Panc1 (cell line): Measurements from ENCODE around the gene TFDP1. TPM values are rescaled to one million over a fixed set of nuclear protein-coding genes. Genes with fewer than 3 reads are reported as not detected.

ENCODE experiments used
- ATAC-seq: fragments of 200-7000 bp; cut with Tn5 transposase; 2 replicates; pipeline ENCODE4 v1.9.1; 2020; ENCODE audit warnings: mild to moderate bottlenecking, moderate library complexity
- Bru-seq: library from RNA; stranded (reverse); fragments of 400-500 nt; gene quantifications from one replicate; lab custom pipeline; 2021; lab: Mats Ljungman, UMichigan
- BruChase-seq, 2 experiments: library from RNA; stranded (reverse); fragments of 400-500 nt; gene quantifications; one replicate each; lab custom pipeline; 2021; lab: Mats Ljungman, UMichigan
- BruUV-seq: library from RNA; stranded (reverse); fragments of 400-500 nt; replicated peaks from 2 replicates; lab custom pipeline; 2021; lab: Mats Ljungman, UMichigan
- CTCF ChIA-PET: fragments of 300-600 bp; sonication (Branson Sonifier 250); formaldehyde crosslinking; loops from one replicate; lab custom pipeline; 2022; ENCODE audit warnings: antibody characterized with exemption; lab: Charles Lee
- POLR2A ChIA-PET: fragments of 300-600 bp; sonication (Branson Sonifier 250); formaldehyde crosslinking; loops from one replicate; lab custom pipeline; 2022; ENCODE audit warnings: antibody characterized with exemption; lab: Charles Lee
- DNase-seq: peaks from one replicate; pipeline ENCODE4 v3.0.0-alpha.2; 2010; ENCODE audit warnings: low read depth, low spot score
- H3K27ac ChIP-seq: 2 replicates; pipeline ENCODE4 v1.5.1; 2011; ENCODE audit warnings: mild to moderate bottlenecking, low read length, inconsistent platforms
- H3K27me3 ChIP-seq: fragments of 200-500 bp; sonication (Bioruptor generic); 2 replicates; pipeline ENCODE4 v1.6.0; 2014; ENCODE audit warnings: low read length, inconsistent platforms; ENCODE audit not compliant: control insufficient read depth, insufficient read depth
- H3K36me3 ChIP-seq: fragments of 200-500 bp; sonication (Bioruptor generic); 2 replicates; pipeline ENCODE4 v1.5.1; 2014; ENCODE audit warnings: inconsistent platforms, mild to moderate bottlenecking, low read length, moderate library complexity; ENCODE audit not compliant: control insufficient read depth, insufficient read depth
- H3K4me1 ChIP-seq: 2 replicates; pipeline ENCODE4 v1.5.1; 2011; ENCODE audit warnings: inconsistent platforms, mild to moderate bottlenecking, low read length, moderate library complexity; ENCODE audit not compliant: control insufficient read depth, insufficient read depth
- H3K4me3 ChIP-seq, 2 experiments: 2 replicates each; pipeline ENCODE4 v1.5.1; 2011 to 2012; ENCODE audit warnings: low read depth in 2 of 2, low read length in 2 of 2, mild to moderate bottlenecking in 2 of 2, inconsistent platforms in 1 of 2, moderate library complexity in 1 of 2
- H3K9me3 ChIP-seq: fragments of 200-500 bp; sonication (Bioruptor generic); 2 replicates; pipeline ENCODE4 v1.5.1; 2014; ENCODE audit warnings: low read depth, mild to moderate bottlenecking, inconsistent platforms, low read length, moderate library complexity; ENCODE audit not compliant: control insufficient read depth, insufficient read depth
- CTCF ChIP-seq: fragments of 450-650 bp; IDR thresholded peaks from 2 replicates; pipeline ENCODE4 v1.5.1; 2017; ENCODE audit warnings: mild to moderate bottlenecking
- POLR2AphosphoS5 ChIP-seq: IDR thresholded peaks from 2 replicates; pipeline ENCODE4 v1.6.1; 2012; ENCODE audit warnings: mild to moderate bottlenecking, low read depth, low read length, moderate library complexity
- REST ChIP-seq, 2 experiments: IDR thresholded peaks; 2 replicates each; pipeline ENCODE4 v1.6.1; 2011 to 2012; ENCODE audit warnings: low read depth in 2 of 2, control low read depth in 1 of 2, low read length in 1 of 2, mild to moderate bottlenecking in 1 of 2, moderate library complexity in 1 of 2; ENCODE audit not compliant: insufficient read depth in 1 of 2
- SIN3A ChIP-seq: IDR thresholded peaks from 2 replicates; pipeline ENCODE4 v1.6.1; 2012; ENCODE audit warnings: low read depth, mild to moderate bottlenecking, low read length, moderate library complexity, borderline replicate concordance; ENCODE audit not compliant: insufficient read depth
- TCF7L2 ChIP-seq: IDR thresholded peaks from 2 replicates; pipeline ENCODE4 v1.6.1; 2011; ENCODE audit warnings: mild to moderate bottlenecking, low read depth, low read length, inconsistent platforms
- in situ Hi-C: cut with HindIII; loops from 2 replicates; pipeline ENCODE4 v1.10.0; 2016; ENCODE audit warnings: low sequenced_read_pairs, low pct_unique_long_range_greater_than_20kb
- intact Hi-C: fragments of 100-400 bp; cut with micrococcal nuclease; formaldehyde crosslinking; loops from one replicate; pipeline ENCODE4 v1.10.0; 2022; ENCODE audit not compliant: unreplicated experiment
- long read RNA-seq: library from polyadenylated mRNA; unstranded; transcript quantifications from one replicate; pipeline ENCODE4 v2.0.0, GENCODE V29; 2021; ENCODE audit not compliant: unreplicated experiment
- polyA plus RNA-seq: library from polyadenylated mRNA; unstranded; fragments of >200 nt; gene quantifications from one replicate; pipeline ENCODE4 v1.2.1, GENCODE V29; 2012; ENCODE audit warnings: missing spikeins; ENCODE audit not compliant: insufficient read length
- total RNA-seq: library from RNA; stranded (reverse); gene quantifications from one replicate; pipeline ENCODE4 v1.2.1, GENCODE V29; 2021; ENCODE audit not compliant: unreplicated experiment

The TFDP1 gene
- 91.6 TPM for total RNA-seq
- 74.3 TPM for polyA plus RNA-seq
- percentile 69 among the genes with signal in this experiment for Bru-seq, nascent RNA
- percentile 78 among the genes with signal in this experiment for BruChase-seq, experiment 1, labeled RNA remaining after a 2-hour chase
- BruChase-seq, experiment 2, labeled RNA remaining after a 6-hour chase: percentile 85 among the genes with signal in this experiment
- long read RNA-seq, transcript TFDP1-201 (12 exons, 2,648 nt): major isoform, 114 of 317 reads
- long read RNA-seq, partial matches to known transcripts: 33 of 317 reads
- long read RNA-seq, other reads (novel, unspliced or antisense): 170 of 317 reads

DNA sequence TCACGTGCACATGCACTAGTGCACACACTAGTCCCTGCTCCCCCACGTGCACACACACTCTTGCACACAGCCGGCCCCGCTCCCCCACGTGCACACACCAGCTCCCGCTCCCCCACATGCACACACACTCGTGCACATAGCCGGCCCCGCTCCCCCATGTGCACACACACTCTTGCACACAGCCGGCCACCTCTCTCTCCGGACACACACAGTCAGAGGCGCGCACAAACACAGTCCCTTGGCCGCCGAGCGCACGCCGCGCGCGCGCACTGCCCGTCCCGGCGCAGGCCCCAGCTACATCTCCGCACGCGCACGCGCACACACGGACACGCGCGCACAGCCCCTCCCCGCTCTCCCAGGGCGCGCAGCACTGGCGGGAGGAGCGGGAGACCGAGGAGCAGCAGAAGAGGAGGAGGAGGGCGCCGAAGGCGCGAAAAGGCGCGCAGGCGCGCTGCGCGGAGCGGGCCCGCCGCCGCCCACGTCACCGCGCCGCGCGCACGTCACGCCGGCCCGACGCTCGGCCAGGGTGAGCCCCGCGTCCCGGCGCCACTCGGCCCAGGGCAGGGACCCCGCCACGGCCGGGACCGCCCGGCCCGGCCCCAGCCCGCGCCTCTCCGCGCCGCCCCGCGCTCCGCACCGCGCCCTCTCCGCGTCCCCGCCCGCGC, at the start of gene TFDP1:
TFDP1 (plus strand) TSS at position 549 of the 665 bp plus-strand sequence. CDS start 1,085 bp downstream, outside the sequence.
- DNase-seq (no peak), ATAC-seq (peak; percentile 96)
- H3K4me1 ChIP-seq: peaks cover 7% of the 10 kb centered on the region; the same call in 1 of the 2 replicates
- intact Hi-C loops (no loop called here), in situ Hi-C loops (no loop called here)
- ChIA-PET POLR2A (no interaction called here), CTCF (no interaction called here)
- H3K36me3 ChIP-seq: no peaks in the 10 kb centered on the region; the same call in 1 of the 2 replicates
- no peaks in the 10 kb centered on the region for H3K9me3 ChIP-seq
- no peaks in the 10 kb centered on the region for H3K27me3 ChIP-seq
- no peak for TF ChIP-seq TCF7L2
- TF ChIP-seq CTCF: no peak
- no peak for TF ChIP-seq POLR2AphosphoS5
- no peak for TF ChIP-seq SIN3A
- no peak for TF ChIP-seq REST (IDR thresholded peaks at IDR 0.05; ENCODE audit: insufficient read depth in 1 of 2, low read depth in 2 of 2, low read length in 1 of 2)
- no TSS peak for BruUV-seq
- peak within 1 kb of the TSS; percentile 74 for H3K27ac ChIP-seq
- H3K4me3 ChIP-seq: peak within 1 kb of the TSS; percentile 61 to 62

GRCh38 chr13:113535381-113535781, 49.2 kb upstream of the TFDP1 start:
- Histone ChIP-seq H3K36me3 (no peaks in the 10 kb centered on the region), H3K27ac (no peak overlapping the region), H3K27me3 (no peaks in the 10 kb centered on the region), H3K4me1 (no peaks in the 10 kb centered on the region), H3K4me3 (no peak overlapping the region), H3K9me3 (no peaks in the 10 kb centered on the region)
- in situ Hi-C loops: no loop called here
- no TSS peak for BruUV-seq
- CTCF ChIA-PET: no interaction called here
- DNase-seq: no peak
- no peak for ATAC-seq
- TF ChIP-seq REST (IDR thresholded peaks at IDR 0.05; ENCODE audit: insufficient read depth in 1 of 2, low read depth in 2 of 2, low read length in 1 of 2) (no peak), POLR2AphosphoS5 (no peak), CTCF (no peak), TCF7L2 (no peak), SIN3A (no peak)
- intact Hi-C loops: no loop called here
- POLR2A ChIA-PET: no interaction called here
